Effector CD4-positive, alpha-beta T cell (primary cell): ENCODE data around the gene SLC25A25.
"Not testable (repeated sequence)": the region's sequence is repeated elsewhere in the genome, so short reads cannot be mapped to it uniquely, and the experiment has no call there.

Experiments used
- DNase-seq: peaks from one replicate; pipeline ENCODE4 v3.0.0-alpha.2; 2020

Gene SLC25A25

GRCh38 chr9:128053560-128053959, 14.5 kb upstream of the SLC25A25 start:
- DNase-seq, result no peak

GRCh38 chr9:128054087-128054486, 13.9 kb upstream of the SLC25A25 start:
- no peak for DNase-seq

- DNase-seq, result no peak
Measured at GRCh38 chr9:128055344-128056040, 12.5 kb upstream of the SLC25A25 start.

DNA sequence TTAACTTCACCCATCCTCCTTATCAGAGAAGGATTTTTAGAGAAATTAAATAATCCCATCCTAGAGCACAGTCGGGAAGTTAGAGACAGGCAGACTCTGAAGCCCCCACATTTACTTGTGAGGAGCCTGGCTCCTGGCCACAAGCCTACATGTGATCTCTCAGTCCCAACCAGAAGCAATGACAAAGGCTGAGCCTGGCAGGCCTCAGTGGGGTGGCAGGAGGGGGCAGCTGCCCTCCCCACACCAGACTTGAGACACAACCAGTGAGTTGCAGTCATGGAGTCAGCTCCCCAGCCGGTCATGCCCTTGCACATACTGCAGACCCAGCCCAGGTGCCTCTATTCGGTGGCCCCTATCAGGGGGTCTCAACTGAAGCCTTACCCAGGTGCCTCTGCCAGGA, 11.9 kb upstream of the SLC25A25 start:
- DNase-seq, result no peak

GRCh38 chr9:128056887-128057723, 10.9 kb upstream of the SLC25A25 start:
- DNase-seq, result no peak

DNA sequence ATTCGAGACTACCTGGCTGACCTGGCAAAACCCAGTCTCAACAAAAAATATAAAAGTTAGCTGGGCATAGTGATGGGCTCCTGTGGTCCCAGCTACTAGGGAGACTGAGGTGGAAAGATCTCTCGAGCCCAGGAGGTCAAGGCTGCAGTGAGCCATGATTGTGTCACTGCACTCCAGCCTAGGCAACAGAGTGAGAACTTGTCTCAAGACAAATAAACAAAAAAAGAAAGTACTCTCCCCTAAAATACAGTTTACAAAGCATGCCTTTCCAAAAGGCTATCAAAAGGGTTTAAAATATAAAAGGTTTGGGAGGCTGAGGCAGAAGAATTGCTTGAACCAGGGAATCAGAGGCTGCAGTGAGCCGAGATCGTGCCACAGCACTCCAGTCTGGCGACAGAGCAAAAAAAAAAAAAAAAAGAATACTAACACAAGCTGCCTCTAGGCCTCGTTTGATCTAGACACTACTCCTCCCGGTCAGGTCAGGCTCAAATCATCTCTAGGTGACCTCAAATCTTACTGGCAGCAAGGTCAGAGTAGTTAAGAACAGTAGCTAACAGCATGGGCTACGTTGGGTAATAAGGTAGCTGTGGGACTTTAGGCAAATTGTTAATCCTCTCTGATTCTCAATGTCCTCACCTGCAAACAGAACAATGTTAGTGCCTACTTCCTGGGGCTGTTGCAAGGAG, 10.2 kb upstream of the SLC25A25 start:
- no peak for DNase-seq

GRCh38 chr9:128059365-128059983, 8.6 kb upstream of the SLC25A25 start:
- no peak for DNase-seq

DNA sequence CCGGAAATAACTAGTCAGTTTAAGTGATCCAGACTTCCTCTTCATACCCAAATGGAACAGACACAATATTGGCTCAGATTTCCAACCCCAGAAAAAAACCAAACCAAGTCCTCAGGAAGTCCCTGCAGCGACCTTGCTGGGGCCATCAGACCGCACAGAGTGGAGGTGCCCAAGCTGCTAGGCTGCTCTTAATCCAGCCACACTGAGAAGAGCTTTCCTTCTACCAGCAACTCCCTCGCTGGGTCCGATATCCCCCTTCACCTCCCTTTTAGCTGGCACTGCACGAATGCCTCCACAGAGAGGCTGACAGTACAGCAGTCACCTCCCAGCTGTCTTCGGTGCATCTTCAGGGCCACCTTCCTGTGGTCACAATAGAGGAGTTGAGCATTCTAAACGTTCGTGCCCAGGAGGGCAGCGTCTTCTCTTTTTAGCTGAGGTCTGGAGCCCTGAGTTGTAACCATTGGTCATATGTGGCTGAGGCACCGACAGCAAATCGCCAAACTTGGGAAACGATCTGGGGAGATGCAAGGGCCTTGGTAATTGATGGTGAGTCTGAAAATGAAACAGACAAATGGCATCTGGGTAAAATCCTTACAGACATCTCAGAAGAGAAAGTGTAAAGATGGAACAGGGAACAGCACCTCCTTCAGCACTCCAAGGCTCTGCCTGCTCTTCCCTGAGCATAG, 6.6 kb upstream of the SLC25A25 start:
- no peak for DNase-seq

- DNase-seq, result no peak
Measured at GRCh38 chr9:128062279-128062678, 5.8 kb upstream of the SLC25A25 start.

GRCh38 chr9:128062846-128063831, 4.9 kb upstream of the SLC25A25 start:
- DNase-seq, result no peak

- DNase-seq, result no peak
Measured at GRCh38 chr9:128065907-128066712, 1.9 kb upstream of the SLC25A25 start.

- peak; percentile 93 for DNase-seq
Measured at GRCh38 chr9:128066713-128067644, 1.1 kb upstream of the SLC25A25 start, which contains the start of gene NAIF1. TSS of gene NAIF1 (minus strand) at chr9:128067320. CDS start at chr9:128067101, 219 bp downstream.

GRCh38 chr9:128068386-128069205, 564 bp downstream of the SLC25A25 start:
- DNase-seq, result peak; percentile 42

DNA sequence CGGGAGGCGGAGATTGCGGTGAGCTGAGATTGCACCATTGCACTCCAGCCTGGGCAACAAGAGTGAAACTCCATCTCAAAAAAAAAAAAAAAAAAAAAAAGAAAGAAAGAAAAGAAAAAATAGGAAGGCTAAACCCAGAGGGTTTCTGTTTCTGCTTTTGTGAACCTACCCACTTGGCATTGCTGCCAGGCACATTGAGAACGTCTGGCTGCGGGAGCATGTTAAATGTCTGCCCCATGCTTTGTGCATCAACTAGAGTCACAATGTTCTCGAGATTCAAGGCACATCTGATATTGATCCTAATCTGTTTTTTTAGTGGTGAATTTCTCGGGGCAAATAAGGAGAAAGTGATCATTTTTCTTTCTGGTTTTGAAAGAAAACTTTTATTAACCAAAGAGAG, 2.8 kb downstream of the SLC25A25 start:
- no peak for DNase-seq

- DNase-seq, result not testable (repeated sequence)
Measured at GRCh38 chr9:128071475-128071874, 3.4 kb downstream of the SLC25A25 start.

GRCh38 chr9:128072144-128073021, 4.4 kb downstream of the SLC25A25 start:
- peak; percentile 52 for DNase-seq
